Right forelimb (tissue), 1 donor: ENCODE data around the gene TK2.
"Not testable (repeated sequence)": the region's sequence is repeated elsewhere in the genome, so short reads cannot be mapped to it uniquely, and the experiment has no call there.

ENCODE experiments used
- DNase-seq: peaks from one replicate; pipeline ENCODE4 v3.0.0-alpha.2; 2018

Gene TK2

GRCh38 chr16:66549284-66550131 is at the start of gene TK2:
TSS of gene TK2 (minus strand) at chr16:66550122. CDS start at chr16:66550061, 61 bp downstream.
- DNase-seq, result peak; percentile 90

GRCh38 chr16:66598111-66598510 is 48.2 kb upstream of the TK2 start:
- DNase-seq, result no peak

DNA sequence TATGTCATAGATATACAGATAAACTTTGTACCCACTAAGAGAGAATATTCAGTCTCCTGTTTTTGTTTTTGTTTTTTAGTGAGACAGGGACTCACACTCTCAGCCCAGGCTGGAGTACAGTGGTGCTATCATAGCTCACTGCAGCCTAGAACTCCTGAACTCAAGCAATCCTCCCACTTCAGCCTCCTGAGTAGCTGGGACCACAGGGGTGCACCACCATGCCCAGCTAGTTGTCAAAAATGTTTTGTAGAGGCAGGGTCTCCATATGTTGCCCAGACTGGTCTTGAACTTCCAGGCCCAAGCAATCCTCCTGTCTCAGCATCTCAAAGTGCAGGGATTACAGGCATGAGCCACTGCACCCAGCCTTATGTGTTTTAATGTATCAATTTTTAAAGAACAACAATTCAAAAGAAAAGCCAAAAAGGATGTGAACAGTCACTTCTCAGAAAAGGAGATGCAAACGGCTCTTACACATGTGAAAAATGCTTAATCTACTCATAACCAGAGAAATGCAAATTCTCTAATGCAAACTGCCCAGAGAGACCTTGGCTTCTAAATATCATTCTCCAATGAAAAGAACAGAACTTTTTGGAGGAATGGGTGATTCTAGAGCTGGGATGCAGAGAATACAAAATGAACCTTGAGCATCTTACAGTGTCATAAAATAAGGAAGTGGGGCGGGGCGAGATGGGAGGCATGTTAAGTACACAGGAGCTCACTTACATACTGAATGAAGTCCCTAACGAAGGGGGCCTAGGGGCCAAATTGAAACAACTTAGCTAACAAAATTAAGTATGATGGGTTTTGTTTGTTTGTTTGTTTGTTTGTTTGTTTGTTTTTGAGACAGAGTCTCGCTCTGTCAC is 47.3 kb upstream of the TK2 start:
- no peak for DNase-seq

GRCh38 chr16:66596559-66596958 is 46.6 kb upstream of the TK2 start:
- not testable (repeated sequence) for DNase-seq

- no peak for DNase-seq
Observed at GRCh38 chr16:66594739-66595138, 44.8 kb upstream of the TK2 start.

- no peak for DNase-seq
Observed at GRCh38 chr16:66592814-66593213, 42.9 kb upstream of the TK2 start.

- no peak for DNase-seq
Observed at GRCh38 chr16:66592241-66592640, 42.3 kb upstream of the TK2 start.

- DNase-seq, result no peak
Observed at GRCh38 chr16:66591018-66591417, 41.1 kb upstream of the TK2 start.

GRCh38 chr16:66590322-66590721 is 40.4 kb upstream of the TK2 start:
- DNase-seq, result no peak

- no peak for DNase-seq
Observed at GRCh38 chr16:66588981-66589713, 39.2 kb upstream of the TK2 start.

- no peak for DNase-seq
Observed at GRCh38 chr16:66587881-66588600, 38.1 kb upstream of the TK2 start.

DNA sequence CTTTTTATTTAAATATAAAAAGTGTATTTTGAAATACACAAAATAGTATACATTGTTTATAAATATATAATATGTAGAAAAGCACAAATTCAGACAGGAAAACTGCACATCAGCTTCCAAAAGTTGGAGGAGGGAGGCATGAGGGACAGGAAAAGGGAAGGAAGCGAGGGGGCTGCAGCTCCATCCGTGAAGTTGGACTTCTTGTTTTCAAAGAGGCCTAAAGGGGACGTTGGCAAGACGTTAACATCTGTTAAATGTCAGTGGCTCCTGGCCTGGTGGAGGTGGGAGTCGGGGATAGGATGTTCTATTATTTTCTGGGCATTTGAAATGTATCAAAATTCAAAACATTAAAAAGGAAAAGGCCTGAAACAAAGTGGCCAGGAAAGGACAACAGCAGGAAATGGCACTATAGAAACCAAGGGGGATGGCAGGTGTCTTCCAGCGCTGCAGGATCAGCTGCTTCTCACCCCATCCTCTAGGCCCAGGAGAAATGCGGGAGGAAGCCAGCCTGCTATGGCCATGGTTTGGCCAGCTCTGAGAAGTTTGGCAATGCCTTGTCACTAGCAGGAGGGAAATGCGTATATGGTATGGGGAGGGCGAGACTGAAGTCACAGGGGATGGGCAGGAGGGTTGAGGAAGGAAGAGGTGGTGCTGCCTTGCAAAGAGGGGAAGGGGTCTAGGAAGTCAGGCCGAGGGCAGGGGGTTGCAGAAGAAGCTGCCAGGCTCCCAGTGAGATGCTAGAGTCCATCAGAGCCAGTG is 35.7 kb upstream of the TK2 start:
- no peak for DNase-seq

DNA sequence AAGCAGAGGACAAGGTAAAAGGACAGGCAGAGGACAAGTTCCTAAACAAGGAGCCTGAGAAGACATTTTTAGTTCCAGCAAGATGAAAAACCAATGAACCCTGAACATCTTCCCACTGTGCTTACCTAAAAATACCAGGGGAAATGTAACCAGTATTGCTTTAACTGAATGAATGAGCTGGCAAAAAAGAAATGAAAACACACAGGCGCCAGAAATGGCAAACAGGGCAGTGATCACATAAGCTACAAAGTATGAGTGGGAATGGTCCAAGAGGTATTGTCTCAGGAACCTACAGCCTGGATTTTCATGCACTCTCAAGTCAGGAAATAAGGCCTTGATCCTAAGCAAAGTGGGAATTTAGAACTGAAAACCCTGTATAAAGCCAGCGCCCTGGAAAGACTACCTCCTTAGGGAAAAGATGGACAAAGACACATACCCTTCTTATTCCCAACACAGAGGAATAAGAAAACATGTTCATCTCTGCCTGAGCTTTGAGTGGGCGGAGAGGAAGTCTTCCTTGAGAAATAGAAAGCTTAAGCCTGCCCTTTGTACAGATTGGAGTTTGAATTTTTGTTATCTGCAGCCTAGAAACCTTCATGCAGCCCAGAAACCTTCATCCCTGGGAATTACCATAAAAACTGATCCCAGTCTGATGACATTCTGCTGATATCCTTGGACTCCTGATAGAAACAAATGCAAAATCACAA is 31.5 kb upstream of the TK2 start:
- DNase-seq, result no peak

GRCh38 chr16:66580605-66581209 is 30.8 kb upstream of the TK2 start:
- DNase-seq, result no peak

GRCh38 chr16:66578651-66579531 is 29.0 kb upstream of the TK2 start, which contains the start of gene CMTM2:
TSS of gene CMTM2 (plus strand) at chr16:66579463. CDS start at chr16:66579608, 145 bp downstream.
- DNase-seq, result peak; percentile 71

- DNase-seq, result no peak
Observed at GRCh38 chr16:66576296-66576695, 26.4 kb upstream of the TK2 start.

GRCh38 chr16:66575060-66575459 is 25.1 kb upstream of the TK2 start:
- no peak for DNase-seq

DNA sequence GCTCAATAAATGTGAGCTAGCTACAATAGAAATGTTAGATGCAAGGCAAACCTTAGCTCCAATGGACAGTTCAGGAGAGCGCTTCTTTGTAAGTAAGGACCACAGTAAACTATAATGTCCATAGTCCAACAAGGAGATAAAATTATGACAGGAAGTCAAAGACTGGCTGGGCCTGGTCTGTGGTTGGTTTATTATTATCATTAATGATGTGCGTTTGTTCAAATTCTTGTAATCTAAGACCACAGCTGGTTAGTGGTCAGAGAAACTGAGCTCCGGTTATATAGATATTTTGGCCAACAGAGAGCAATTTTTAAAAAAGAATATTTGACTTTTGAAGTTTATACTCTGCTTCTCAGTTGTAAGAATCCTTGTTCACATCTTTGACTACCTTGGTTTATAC is 24.6 kb upstream of the TK2 start:
- no peak for DNase-seq

DNA sequence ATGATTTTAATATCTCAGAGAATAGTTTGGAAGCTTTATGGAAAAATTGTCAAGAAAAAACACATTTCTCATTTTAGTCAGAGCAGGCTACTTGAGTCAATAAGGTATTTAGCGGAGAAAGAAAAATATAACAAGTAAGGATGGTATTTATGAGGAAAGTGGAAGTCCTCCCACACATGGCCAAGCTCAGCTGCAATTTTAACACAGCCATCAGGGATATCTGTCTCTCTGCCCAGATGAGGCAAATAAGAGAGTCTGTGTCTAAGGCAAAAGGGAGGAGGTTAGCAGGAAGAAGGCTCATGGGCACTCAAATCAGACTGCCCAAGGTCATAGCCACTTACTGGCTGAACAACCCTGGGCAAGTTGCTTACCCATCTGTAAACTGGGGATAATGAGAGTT is 24.2 kb upstream of the TK2 start:
- no peak for DNase-seq
